ENCODE results near the gene S100A12.

GRCh38 chr1:153368495-153368894 lies 6.9 kb downstream of the S100A12 start:
- TF ChIP-seq CTCF (IDR thresholded peaks at IDR 0.05; ENCODE audit: insufficient read depth, low read length) (no peak), POLR2AphosphoS5 (IDR thresholded peaks at IDR 0.05; ENCODE audit: low read depth) (no peak), REST (IDR thresholded peaks at IDR 0.05; ENCODE audit: insufficient replicate concordance, low read depth) (no peak)

All from HL-60 (cell line).